Smooth muscle cell of the brain vasculature (primary cell): Measurements from ENCODE around the gene CRADD.
"Not testable (repeated sequence)": the region's sequence is repeated elsewhere in the genome, so short reads cannot be mapped to it uniquely, and the experiment has no call there.

Experiments used
- DNase-seq: peaks from one replicate; pipeline ENCODE4 v3.0.0-alpha.2; 2012; ENCODE audit warnings: low read depth, low spot score

CRADD gene

DNA sequence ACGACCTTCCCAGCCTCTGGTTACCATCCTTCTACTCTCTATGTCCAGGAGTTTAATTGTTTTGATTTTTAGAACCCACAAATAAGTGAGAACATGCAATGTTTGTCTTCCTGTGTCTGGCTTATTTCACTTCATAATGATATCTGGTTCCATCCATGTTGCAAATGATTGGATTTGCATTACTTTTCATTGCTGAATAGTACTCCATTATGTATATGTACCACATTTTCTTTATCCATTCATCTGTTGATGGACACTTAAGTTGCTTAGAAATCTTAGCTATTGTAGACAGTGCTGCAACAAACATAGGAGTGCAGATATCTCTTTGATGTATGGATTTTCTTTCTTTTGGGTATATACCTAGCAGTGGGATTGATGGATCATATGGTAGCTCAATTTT is 194.4 kb downstream of the CRADD start:
- DNase-seq, result not testable (repeated sequence)

- DNase-seq, result no peak
These were observed 196.4 kb downstream of the CRADD start for GRCh38 chr12:93873561-93873960.

GRCh38 chr12:93875157-93875556 is 198.0 kb downstream of the CRADD start:
- no peak for DNase-seq

DNA sequence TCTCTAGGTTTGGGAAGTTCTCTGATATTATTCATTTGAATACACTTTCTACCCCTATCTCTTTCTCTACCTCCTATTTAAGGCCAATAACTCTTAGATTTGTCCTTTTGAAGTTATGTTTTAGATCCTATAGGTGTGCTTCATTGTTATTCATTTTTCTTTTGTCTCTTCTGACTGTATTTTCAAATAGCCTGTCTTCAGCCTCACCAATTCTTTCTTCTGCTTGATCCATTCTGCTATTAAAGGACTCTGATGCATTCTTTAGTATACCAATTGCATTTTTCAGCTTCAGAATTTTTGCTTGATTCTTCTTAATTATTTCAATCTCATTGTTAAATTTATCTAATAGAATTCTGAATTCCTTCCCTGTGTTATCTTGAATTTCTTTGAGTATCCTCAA is 199.2 kb downstream of the CRADD start:
- DNase-seq, result no peak

DNA sequence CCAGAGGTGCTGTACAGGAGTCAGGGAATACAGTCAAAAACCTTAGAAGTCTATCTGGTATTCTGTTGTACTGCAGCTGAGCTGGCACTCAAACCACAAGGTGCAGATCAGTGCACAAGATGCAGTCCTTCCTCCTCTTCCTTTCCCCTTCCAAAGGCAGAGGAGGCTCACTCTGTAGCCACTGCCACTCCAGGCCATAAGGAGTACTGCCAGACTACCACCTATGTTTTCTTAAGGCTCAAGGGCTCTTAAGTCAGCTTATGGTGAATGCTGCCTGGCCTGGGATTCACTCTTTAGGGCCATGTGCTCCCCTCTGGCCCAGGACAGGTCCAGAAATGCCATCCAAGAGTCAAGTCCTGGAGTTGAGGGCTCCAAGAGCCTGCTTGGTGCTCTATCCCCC is 200.3 kb downstream of the CRADD start:
- no peak for DNase-seq

DNA sequence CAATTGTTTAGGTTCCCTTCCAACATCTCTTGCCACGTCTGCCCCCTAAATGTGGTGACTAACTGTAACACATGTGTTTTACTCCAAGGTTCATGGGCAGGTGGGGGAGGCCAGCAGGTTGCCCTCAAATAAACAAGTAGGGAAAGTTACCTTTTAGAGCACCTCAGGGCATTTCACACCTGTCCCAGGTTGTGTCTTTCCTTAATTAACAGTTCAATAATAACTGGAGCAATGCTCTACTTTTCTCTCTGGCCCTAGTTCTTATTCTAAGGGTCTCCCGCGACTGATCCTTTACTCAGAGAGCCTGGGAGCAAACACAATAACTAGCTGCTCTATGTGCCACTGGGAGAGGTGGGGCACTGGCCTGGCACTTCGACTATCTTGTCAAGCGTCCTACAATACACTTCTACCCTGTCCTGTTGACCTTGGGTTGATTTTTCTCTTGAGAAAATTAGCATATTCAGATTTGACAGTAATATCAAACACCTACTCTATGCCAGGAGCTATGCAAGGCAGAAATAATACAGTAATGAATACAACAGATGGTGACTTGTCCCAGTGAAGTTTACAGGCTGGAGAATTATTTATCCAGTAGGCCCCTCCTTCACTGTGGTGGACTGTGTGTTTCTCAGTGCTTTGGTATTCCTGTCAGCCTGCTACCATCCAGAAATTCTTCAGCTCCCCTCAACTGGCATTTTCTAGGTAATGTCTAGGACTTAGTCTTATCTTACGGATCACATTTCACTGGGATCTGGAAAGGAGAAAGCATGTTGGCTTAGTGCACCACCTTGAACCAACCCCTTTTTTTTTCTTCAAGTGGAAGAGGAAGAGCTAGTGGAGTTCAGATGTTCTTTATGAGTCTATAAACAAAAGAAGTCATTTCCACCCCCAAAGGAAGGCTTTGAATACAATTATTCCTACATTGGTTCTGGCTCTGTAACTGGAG is 202.6 kb downstream of the CRADD start:
- DNase-seq, result no peak

- DNase-seq, result no peak
These were observed 203.8 kb downstream of the CRADD start for GRCh38 chr12:93880853-93881522.

DNA sequence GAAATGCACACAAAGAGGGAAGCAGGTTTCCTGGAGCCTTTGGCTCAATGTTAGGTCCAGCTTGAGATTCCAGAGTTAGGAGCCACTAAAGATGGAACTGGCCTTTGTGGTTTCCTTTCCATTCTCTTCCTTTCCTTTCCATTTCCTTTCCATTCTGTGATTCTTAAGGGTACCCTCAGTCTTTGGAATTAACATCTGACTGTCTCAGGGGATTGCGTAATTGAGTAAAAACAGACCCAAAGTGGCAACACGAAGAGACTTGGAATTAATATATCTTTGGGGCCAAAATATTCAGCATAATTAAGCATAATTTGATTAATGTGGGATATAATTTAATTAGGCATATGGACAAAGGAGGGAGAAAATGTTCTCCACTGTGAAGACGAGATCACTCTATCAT is 205.6 kb downstream of the CRADD start:
- no peak for DNase-seq

GRCh38 chr12:93883436-93884154 is 206.4 kb downstream of the CRADD start:
- no peak for DNase-seq

DNA sequence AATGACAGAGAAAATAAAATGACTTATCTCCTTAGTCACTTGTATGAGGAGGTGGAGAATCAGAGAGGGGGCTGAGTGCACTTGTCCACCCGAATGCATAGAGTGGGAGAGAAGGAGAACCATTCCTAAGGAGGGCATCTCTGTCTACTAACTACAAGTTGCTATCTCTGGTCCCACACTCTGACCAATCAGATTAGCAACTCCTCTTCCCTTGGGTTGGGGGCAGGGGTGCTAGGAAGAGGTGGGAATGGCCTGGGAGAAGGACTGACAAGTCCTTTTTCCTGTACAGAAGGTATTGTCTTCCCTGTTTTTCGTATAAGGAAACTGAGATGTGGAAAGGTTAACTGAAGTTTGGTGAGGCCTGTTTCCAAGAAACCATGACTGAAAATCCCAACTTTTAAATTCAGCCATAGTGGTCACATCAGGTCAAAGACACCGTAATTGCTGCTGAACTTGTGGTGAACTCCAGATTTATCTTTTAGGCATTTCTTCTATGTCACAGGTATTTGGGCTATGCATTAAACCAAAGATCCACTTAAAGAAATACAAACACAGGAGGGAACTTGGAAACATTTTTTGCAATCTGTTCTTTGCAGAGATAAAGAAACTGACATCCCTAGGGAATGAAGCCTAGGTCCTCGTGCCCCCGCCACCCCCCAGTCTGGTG is 207.8 kb downstream of the CRADD start:
- no peak for DNase-seq

GRCh38 chr12:93885973-93886532 is 208.9 kb downstream of the CRADD start:
- DNase-seq, result not testable (repeated sequence)

DNA sequence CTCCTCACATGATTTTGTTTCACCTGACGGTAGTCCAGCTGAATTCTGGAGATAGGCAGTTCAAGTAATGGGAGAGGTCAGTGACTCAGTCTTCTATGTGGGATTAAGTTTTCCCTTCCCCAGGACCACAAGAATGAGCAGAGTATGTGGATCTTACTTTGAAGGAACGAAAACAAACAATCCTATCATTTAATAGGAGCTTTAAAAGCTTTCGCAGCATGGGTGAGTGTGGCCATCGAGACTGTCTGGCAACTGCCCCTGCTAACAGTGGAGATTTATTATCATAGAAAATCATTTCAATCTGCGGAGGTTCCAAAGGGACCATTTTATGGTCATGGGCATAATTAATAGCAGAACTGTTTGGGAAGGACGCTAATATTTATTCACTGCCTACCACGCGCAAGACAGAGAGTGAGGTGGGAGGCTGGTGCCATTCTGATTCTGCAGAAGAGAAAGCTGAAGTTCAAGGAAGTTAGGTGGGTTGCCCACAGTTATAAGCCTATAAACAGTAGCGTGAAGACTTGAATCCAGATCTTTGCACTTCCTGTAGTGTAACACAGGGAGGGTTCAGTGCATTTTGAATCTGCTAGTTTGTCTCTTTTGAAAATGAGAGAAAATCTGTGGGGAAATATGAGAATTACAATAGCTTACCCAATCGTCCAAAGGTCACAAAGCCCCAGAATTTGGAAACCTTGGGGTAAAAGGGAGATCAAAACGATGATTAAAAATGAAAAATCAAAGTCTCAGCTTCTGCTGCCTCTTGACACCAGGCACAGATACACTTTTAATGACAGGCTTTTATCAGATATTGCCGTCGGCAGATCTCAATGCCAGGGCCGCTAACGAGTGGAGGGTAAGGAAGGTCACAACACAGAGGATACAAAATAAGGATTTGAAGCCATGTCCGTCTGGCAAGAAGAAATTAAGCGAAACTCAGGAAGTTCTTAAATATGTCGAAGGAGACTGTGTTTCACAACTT is 209.6 kb downstream of the CRADD start:
- DNase-seq, result peak; percentile 15

- DNase-seq, result no peak
These were observed 211.8 kb downstream of the CRADD start for GRCh38 chr12:93888964-93889363.

DNA sequence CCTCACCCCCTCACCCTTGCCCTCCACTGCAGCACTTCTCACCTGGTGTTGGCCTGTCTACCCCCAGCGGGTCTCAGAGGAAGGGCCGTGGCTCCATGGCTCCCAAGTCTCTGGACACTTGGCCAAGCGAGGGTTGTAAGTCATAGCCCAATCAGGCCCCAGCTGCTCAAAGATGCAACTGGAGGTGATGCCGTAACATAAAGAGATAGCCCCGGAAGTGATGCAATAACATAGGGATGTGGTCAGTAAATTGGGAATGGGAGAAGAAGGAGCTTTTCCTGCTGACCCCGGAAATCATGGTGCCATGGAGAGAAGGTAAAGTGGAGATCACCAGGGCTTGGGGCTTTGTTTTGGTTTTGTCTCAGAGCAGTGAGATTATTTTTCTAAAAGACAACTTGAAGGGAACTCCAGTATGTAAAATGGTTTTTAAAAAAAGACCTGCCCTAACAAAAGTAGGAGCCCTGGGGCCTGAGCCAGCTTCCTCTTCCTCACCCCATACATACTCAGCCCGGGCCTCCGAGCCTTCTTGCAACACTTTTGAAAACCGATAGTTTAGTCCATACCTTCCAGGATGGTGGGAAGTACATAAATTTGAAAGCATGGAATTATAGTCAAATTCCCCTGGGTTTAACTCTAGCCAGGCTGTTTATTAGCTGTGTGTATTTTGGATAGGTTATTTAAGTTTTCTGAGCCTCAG is 212.5 kb downstream of the CRADD start:
- no peak for DNase-seq

GRCh38 chr12:93892423-93893268 is 215.5 kb downstream of the CRADD start:
- DNase-seq, result no peak

DNA sequence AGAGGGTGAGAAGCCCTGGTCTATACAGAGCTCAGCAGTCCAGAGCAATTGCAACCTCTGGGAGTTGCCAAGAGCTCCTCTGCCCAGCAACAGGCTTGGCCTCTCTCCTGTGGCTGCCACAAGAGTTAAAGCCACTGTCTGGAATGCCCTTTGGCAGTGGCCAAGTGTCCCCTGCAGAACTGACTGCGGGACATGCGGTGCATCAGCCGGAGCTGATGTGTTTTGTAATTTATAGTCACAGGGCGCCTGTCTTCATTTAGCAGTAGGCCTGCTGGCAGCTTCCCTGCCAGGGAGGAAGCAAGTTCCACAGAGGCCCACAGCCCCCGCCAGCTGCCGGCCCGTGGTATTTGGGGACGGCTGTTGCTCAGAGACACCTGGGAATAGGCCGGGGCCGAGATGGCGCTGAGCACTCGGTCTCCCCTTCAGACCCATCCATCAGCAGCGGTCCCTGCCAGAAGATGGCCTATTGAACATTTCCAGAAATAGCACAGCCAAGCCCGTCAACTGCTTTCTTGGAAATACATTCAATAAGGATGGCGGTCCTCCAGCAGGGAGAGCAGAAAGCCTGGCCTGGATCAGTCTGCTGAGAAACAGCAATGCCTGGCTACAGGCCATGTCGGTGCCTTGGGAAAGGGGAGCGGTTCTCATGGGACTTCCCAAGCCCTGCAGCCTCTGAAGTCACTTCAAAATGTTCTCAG is 217.4 kb downstream of the CRADD start:
- DNase-seq, result peak; percentile 18

DNA sequence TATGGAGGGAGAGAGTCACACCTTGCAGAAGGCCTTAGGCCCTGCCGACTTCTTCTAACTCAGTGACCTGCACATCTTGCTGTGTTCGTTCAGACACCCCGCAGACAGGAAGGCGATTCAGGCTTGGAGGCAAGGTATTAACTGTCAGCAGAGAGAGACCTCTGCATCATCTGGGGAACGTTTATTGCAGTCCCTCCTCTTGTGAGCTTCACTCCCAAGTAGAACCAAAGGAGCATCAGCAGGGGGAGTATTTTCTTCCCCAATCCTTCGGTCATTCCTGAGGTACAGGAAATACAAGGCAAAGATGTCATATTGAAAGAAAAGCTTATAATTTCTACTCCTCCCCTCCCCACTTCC is 217.9 kb downstream of the CRADD start:
- peak; percentile 13 for DNase-seq

- no peak for DNase-seq
These were observed 219.3 kb downstream of the CRADD start for GRCh38 chr12:93896427-93896826.
